Thoracic aorta (tissue), 2 donors: ENCODE measurements around the gene DNAH1. TPM values are rescaled to one million over a fixed set of nuclear protein-coding genes. Genes with fewer than 3 reads are reported as not detected.

Source experiments
- ATAC-seq: fragments of 150-250 bp; one replicate; pipeline ENCODE4 v1.8.0; 2017; ENCODE audit warnings: low read depth; ENCODE audit not compliant: insufficient number of reproducible peaks, low FRiP score
- DNase-seq: peaks from one replicate; pipeline ENCODE4 v3.0.0-alpha.2; 2020; ENCODE audit warnings: low spot score
- H3K27ac ChIP-seq, 2 donors: fragments of 200-600 bp; sonication (generic); 1 replicate in 1 of 2; 2 replicates in 1 of 2; pipeline ENCODE4 v1.5.1; 2016; ENCODE audit warnings: mild to moderate bottlenecking in 2 of 2, moderate library complexity in 2 of 2
- H3K27me3 ChIP-seq: fragments of 200-600 bp; sonication (generic); replicated peaks from 2 replicates; pipeline ENCODE4 v1.6.0; 2016; ENCODE audit warnings: mild to moderate bottlenecking; ENCODE audit not compliant: insufficient read depth
- H3K36me3 ChIP-seq: fragments of 200-600 bp; sonication (generic); one replicate; pipeline ENCODE4 v1.5.1; 2016
- H3K4me1 ChIP-seq, 2 donors: fragments of 200-600 bp; sonication (generic); 1 replicate in 1 of 2; 2 replicates in 1 of 2; pipeline versions ENCODE4 v1.5.1 to v1.6.0; 2016; ENCODE audit warnings: low read depth in 2 of 2, mild to moderate bottlenecking in 1 of 2; ENCODE audit not compliant: control insufficient read depth in 1 of 2
- H3K4me3 ChIP-seq: fragments of 200-600 bp; sonication (generic); 2 replicates; pipeline ENCODE4 v1.5.1; 2016; ENCODE audit warnings: mild to moderate bottlenecking
- H3K9me3 ChIP-seq: fragments of 200-600 bp; sonication (generic); 2 replicates; pipeline ENCODE4 v1.5.1; 2016
- CTCF ChIP-seq: fragments of 200-600 bp; sonication (generic); IDR thresholded peaks from one replicate; pipeline ENCODE4 v1.5.1; 2019; ENCODE audit warnings: antibody characterized with exemption
- total RNA-seq, 2 donors: library from RNA; depleted of rRNA; stranded (reverse); fragments of >200 nt; gene quantifications; one replicate each; pipeline versions ENCODE4 v1.1.0 to v1.2.3, GENCODE V29; 2016

Gene DNAH1
- total RNA-seq, 2 donors from 2014 or later = 14.6 to 21.0 TPM

GRCh38 chr3:52349131-52349530, 33.0 kb downstream of the DNAH1 start:
- DNase-seq (no peak), ATAC-seq (no peak)
- TF ChIP-seq CTCF = no peak
- Histone ChIP-seq H3K27ac (no peak overlapping the region), H3K9me3 (no peaks in the 10 kb centered on the region), H3K27me3 (no peaks in the 10 kb centered on the region), H3K4me1 (peaks cover 14 to 30% of the 10 kb centered on the region in 2 donors), H3K36me3 (peaks cover 21% of the 10 kb centered on the region), H3K4me3 (no peak overlapping the region)

DNA sequence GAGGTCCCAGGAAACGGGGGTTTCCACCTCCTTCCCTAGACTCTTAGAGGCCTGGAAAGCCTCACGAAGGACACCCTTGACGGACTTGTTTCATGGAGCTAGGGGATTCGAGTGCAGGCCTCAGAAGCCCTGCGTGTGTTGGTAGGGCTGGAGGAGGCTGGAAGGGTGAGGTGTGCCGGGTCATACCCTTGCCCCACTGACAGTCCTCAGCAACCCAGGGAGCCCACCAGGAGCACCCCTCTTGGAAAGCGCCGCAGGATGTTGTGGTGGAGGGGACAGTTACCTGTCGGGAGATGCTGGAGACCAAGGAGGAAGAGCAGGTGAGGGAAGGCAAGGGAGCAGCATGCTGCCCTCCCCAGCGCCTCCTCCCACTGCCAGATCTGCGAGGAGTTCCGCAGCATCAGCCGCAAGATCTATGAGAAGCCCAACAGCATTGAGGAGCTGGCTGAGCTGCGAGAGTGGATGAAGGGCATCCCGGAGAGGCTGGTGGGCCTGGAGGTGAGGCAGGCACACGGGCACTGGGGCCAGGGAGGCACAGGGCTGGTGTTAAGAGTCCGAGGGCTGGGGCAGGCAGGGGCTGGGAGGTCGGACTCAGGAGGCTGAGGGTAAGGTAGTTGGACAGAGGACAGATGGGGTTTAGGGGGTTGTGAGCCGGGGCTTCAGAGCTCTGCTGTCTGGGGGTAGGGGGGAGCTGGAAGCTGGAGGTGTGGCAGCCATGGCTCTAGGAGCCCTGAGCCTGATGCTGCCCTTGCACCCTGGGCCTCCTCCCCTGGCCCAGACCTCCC, 33.7 kb downstream of the DNAH1 start:
- Histone ChIP-seq H3K4me1 (peaks cover 14 to 30% of the 10 kb centered on the region in 2 donors), H3K27me3 (no peaks in the 10 kb centered on the region), H3K9me3 (no peaks in the 10 kb centered on the region), H3K27ac (no peak overlapping the region), H3K36me3 (peaks cover 21% of the 10 kb centered on the region), H3K4me3 (no peak overlapping the region)
- TF ChIP-seq CTCF = no peak
- ATAC-seq = no peak
- DNase-seq = no peak

DNA sequence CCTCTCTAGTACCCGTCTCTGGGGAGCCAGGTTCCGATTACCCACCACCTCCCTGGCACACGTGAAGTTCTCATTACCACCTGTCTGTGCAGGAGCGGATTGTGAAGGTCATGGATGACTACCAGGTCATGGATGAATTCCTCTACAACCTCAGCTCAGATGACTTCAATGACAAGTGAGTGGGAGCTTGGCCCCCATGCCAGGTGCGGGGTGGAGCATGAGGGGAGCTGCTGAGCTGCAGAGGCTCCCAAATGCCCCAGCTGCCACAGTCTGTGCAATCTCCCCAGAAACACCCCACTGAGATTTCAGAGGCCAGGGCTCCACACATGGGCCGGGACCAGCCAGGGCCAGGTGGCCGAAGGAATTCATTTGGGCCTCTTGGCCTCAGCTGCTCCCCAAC, 34.3 kb downstream of the DNAH1 start:
- H3K4me3 ChIP-seq = no peak overlapping the region
- no peak for DNase-seq
- no peaks in the 10 kb centered on the region for H3K27me3 ChIP-seq
- TF ChIP-seq CTCF = no peak
- no peaks in the 10 kb centered on the region for H3K9me3 ChIP-seq
- H3K36me3 ChIP-seq = peaks cover 21% of the 10 kb centered on the region
- ATAC-seq = no peak
- H3K27ac ChIP-seq = no peak overlapping the region
- H3K4me1 ChIP-seq = peaks cover 13 to 26% of the 10 kb centered on the region in 2 donors

DNA sequence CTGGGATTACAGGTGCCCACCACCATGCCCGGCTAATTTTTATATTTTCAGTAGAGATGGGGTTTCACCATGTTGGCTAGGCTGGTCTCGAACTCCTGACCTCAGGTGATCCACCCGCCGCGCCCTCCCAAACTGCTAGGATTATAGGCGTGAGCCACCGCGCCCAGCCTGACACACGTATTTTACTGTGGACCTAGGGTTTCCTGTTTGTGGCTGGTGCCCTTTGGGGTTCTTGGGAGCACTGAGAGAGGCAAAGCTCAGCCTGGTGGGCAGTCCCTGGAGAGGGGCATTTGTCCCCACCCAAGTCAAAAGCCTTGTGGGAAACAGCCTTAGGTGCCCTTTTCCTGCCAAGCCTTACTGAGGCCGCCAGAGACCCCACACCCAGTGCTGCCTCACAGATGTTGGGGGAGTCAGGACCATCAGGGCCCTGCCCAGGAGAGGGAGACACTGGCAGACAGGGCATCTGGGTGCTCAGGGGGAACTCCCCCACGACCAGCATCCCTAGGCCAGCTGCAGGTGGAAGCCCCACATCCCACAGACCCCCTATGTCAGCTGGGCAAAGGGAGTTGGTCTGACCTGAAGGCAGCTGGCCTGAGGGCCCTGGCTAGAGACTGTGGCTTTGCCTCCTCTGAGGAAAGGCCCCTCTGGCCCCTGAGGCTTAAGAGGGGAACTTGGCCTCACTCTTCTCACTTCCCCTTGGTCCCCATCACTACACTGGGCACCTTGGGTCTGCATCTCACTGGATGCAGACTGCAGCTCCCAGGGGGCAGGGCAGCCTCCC, 35.1 kb downstream of the DNAH1 start:
- H3K27me3 ChIP-seq = no peaks in the 10 kb centered on the region
- H3K27ac ChIP-seq = no peak overlapping the region
- peaks cover 26% of the 10 kb centered on the region for H3K36me3 ChIP-seq
- TF ChIP-seq CTCF = no peak
- no peak overlapping the region for H3K4me3 ChIP-seq
- ATAC-seq (no peak), DNase-seq (no peak)
- no peaks in the 10 kb centered on the region for H3K9me3 ChIP-seq
- peaks cover 6 to 18% of the 10 kb centered on the region in 2 donors for H3K4me1 ChIP-seq

DNA sequence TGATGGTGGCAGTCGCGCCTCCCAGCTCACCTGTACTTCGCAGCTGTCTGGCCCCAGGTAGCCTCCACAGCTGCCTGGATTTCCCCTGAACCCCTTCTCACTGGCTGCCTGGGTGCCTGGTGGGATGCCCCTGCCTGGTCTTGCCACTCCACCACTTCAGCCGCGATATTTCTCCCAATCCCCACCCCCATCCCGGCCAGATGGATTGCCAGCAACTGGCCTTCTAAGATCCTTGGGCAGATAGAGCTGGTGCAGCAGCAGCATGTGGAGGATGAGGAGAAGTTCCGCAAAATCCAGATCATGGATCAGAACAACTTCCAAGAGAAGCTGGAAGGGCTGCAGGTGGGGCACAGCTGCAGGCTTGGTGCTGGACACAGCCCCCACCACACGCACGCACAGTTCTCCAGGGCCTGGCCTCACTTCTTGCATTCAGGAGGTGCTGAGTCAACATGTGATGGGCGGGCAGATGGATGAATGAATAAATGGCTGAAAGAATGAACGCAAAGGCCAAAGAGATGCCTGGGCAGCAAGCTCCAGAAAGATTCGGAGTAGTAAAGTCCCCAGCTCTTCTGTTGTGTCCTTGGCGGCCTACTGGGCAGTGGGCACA, 35.7 kb downstream of the DNAH1 start:
- DNase-seq = no peak
- H3K36me3 ChIP-seq = peaks cover 26% of the 10 kb centered on the region
- TF ChIP-seq CTCF = no peak

More for the DNA sequence above, 35.7 kb downstream of the DNAH1 start:
- no peak for ATAC-seq
- H3K4me3 ChIP-seq = no peak overlapping the region
- H3K9me3 ChIP-seq = no peaks in the 10 kb centered on the region
- peaks cover 0 to 11% of the 10 kb centered on the region in 2 donors for H3K4me1 ChIP-seq
- H3K27me3 ChIP-seq = no peaks in the 10 kb centered on the region
- no peak overlapping the region for H3K27ac ChIP-seq
